B cell (primary cell): ENCODE data around the gene TECPR2. TPM values are rescaled to one million over a fixed set of nuclear protein-coding genes. Genes with fewer than 3 reads are reported as not detected.

Experiments
- ATAC-seq: fragments of 200-7000 bp; cut with Tn5 transposase; one replicate; pipeline ENCODE4 v1.10.0; 2021; ENCODE audit warnings: low read depth, mild to moderate bottlenecking, moderate number of reproducible peaks, moderate library complexity
- CTCF ChIA-PET: fragments of 350-600 bp; sonication (Branson Sonifier 250); formaldehyde crosslinking; loops from one replicate; lab custom pipeline; 2021; ENCODE audit warnings: antibody characterized with exemption, inconsistent platforms; lab: Charles Lee
- POLR2A ChIA-PET: fragments of 350-600 bp; sonication (Branson Sonifier 250); formaldehyde crosslinking; loops from one replicate; lab custom pipeline; 2021; ENCODE audit warnings: antibody characterized with exemption; lab: Charles Lee
- DNase-seq: peaks from one replicate; pipeline ENCODE4 v3.0.0; 2013
- H2AFZ ChIP-seq: 2 replicates; pipeline ENCODE4 v1.6.1; 2012; ENCODE audit warnings: mild to moderate bottlenecking, low read depth, low read length; ENCODE audit not compliant: insufficient read depth, poor library complexity, severe bottlenecking
- H3K27ac ChIP-seq, 2 donors: 1 replicate in 1 of 2; 2 replicates in 1 of 2; pipeline ENCODE4 v1.5.1; 2012 to 2013; ENCODE audit warnings: low read length in 2 of 2, mild to moderate bottlenecking in 2 of 2, moderate library complexity in 1 of 2
- H3K27me3 ChIP-seq, 4 experiments: fragments of 200-600 bp in 1 of 4; sonication (generic) in 1 of 4; replicated peaks in 1 of 4; 1 replicate in 2 of 4; 2 replicates in 2 of 4; pipeline versions ENCODE4 v1.6.1 to v1.7.0; 2013 to 2016; ENCODE audit warnings: low read length in 3 of 4, mild to moderate bottlenecking in 2 of 4, mixed read lengths in 1 of 4, moderate library complexity in 1 of 4; ENCODE audit not compliant: insufficient read depth in 4 of 4, control insufficient read depth in 3 of 4; ENCODE audit errors: control extremely low read depth in 1 of 4
- H3K36me3 ChIP-seq, 2 experiments: replicated peaks in 1 of 2; 1 replicate in 1 of 2; 2 replicates in 1 of 2; pipeline versions ENCODE4 v1.6.1 to v1.7.1; 2013; ENCODE audit warnings: low read length in 1 of 2; ENCODE audit not compliant: insufficient read depth in 2 of 2, control insufficient read depth in 1 of 2; ENCODE audit errors: control extremely low read depth in 1 of 2, extremely low read depth in 1 of 2
- H3K4me1 ChIP-seq, 2 donors: fragments of 200-600 bp in 1 of 2; sonication (generic) in 1 of 2; 1 replicate in 1 of 2; 2 replicates in 1 of 2; pipeline versions ENCODE4 v1.5.1 to v1.6.1; 2013 to 2017; ENCODE audit warnings: low read length in 2 of 2; ENCODE audit not compliant: control insufficient read depth in 2 of 2, insufficient read depth in 2 of 2
- H3K4me2 ChIP-seq: replicated peaks from 2 replicates; pipeline ENCODE3; 2012; ENCODE audit warnings: mild to moderate bottlenecking, low read depth, low read length; ENCODE audit not compliant: poor library complexity, severe bottlenecking
- H3K4me3 ChIP-seq, 5 experiments: fragments of 200-600 bp in 1 of 5; sonication (generic) in 1 of 5; 1 replicate in 3 of 5; 2 replicates in 2 of 5; pipeline versions ENCODE4 v1.5.1 to v1.7.0; 2011 to 2016; ENCODE audit warnings: low read length in 4 of 5, mild to moderate bottlenecking in 4 of 5, low read depth in 2 of 5, control low read depth in 1 of 5, moderate library complexity in 1 of 5; ENCODE audit not compliant: insufficient read depth in 1 of 5; ENCODE audit errors: control extremely low read depth in 1 of 5, extremely low read depth in 1 of 5
- H3K79me2 ChIP-seq: fragments of 200-600 bp; sonication (generic); one replicate; pipeline ENCODE4 v1.6.0; 2016; ENCODE audit warnings: low read length; ENCODE audit not compliant: control insufficient read depth, insufficient read depth
- H3K9ac ChIP-seq: fragments of 200-600 bp; sonication (generic); 2 replicates; pipeline ENCODE4 v1.6.1; 2017; ENCODE audit warnings: mild to moderate bottlenecking, low read length, moderate library complexity
- H3K9me3 ChIP-seq, 3 donors: one replicate each; pipeline versions ENCODE4 v1.6.1 to v1.7.1; 2013; ENCODE audit warnings: low read length in 2 of 3; ENCODE audit not compliant: control insufficient read depth in 2 of 3, insufficient read depth in 1 of 3; ENCODE audit errors: control extremely low read depth in 1 of 3
- H4K20me1 ChIP-seq: 2 replicates; pipeline ENCODE4 v1.6.0; 2012; ENCODE audit warnings: mild to moderate bottlenecking, low read length; ENCODE audit not compliant: insufficient read depth, control insufficient read depth, poor library complexity, severe bottlenecking
- H3K27ac Mint-ChIP-seq: one replicate; pipeline ENCODE4 v1.8.0; 2021; ENCODE audit warnings: mixed read lengths
- H3K27me3 Mint-ChIP-seq: one replicate; pipeline ENCODE4 v1.8.0; 2021; ENCODE audit warnings: mixed read lengths
- H3K4me1 Mint-ChIP-seq: one replicate; pipeline ENCODE4 v1.8.0; 2021; ENCODE audit warnings: mixed read lengths
- H3K4me3 Mint-ChIP-seq: one replicate; pipeline ENCODE4 v1.8.0; 2021; ENCODE audit warnings: mixed read lengths
- H3K9me3 Mint-ChIP-seq: one replicate; pipeline ENCODE4 v1.8.0; 2022; ENCODE audit warnings: mixed read lengths; ENCODE audit not compliant: insufficient read depth
- EZH2 ChIP-seq: IDR thresholded peaks from 2 replicates; pipeline ENCODE4 v1.6.1; 2012; ENCODE audit warnings: borderline replicate concordance, low read depth, mild to moderate bottlenecking, moderate library complexity, low read length; ENCODE audit not compliant: insufficient read depth, poor library complexity, severe bottlenecking
- WGBS: methylation state at CpG from one replicate; pipeline ENCODE4 v1.1.5; 2013; ENCODE audit warnings: missing lambda C conversion rate; ENCODE audit not compliant: insufficient coverage; 5-methylcytosine and 5-hydroxymethylcytosine counted together
- intact Hi-C: fragments of 100-400 bp; cut with micrococcal nuclease; formaldehyde crosslinking; loops from one replicate; pipeline ENCODE4 v1.10.0; 2022
- polyA plus RNA-seq: library from polyadenylated mRNA; depleted of rRNA; stranded (reverse); fragments of >200 nt; gene quantifications from 2 replicates; pipeline ENCODE4 v1.2.3, GENCODE V29; 2012
- total RNA-seq, 2 donors: library from RNA; stranded (reverse); fragments of 120-200 nt in 1 of 2; gene quantifications; 1 replicate in 1 of 2; 2 replicates in 1 of 2; pipeline versions ENCODE4 v1.2.3 to v1.2.4, GENCODE V29; 2013 to 2022
- TF ChIP-seq, protein P1 (sequence below): fragments of 200-600 bp; IDR thresholded peaks from one replicate; pipeline ENCODE4 v1.8.0; 2022; ENCODE audit warnings: antibody characterized with exemption, mild to moderate bottlenecking

Gene TECPR2
- total and polyA plus RNA-seq, 2 donors (not counting 1 experiment from before 2014, with no cell fraction given): 4.7 to 10.8 TPM

DNA sequence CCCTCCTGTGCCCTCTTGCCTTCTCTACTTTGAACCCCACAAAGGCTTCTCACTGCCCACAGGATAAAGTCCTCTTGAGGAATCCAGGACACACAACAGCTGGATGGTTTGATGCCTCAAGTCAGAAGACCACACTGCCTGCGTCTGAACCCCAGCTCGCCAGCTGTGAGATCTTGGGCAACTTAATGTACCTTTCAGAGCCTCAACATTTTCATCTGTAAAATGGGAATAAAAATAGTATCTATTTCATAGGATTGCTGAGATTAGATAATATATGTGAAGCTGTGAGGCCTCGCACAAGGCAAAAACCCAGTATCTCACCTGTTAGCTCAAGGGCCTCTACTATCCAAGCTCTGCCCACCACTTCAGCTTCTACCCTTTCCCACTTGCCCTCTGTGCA, 2.4 kb upstream of the TECPR2 start:
- no peaks in the 10 kb centered on the region for H3K27me3 Mint-ChIP-seq
- Histone ChIP-seq H3K4me1 (peaks cover 16% of the 10 kb centered on the region in 2 donors), H3K36me3 (peaks cover 1 to 26% of the 10 kb centered on the region in 2 experiments), H3K9me3 (no peaks in the 10 kb centered on the region), H3K79me2 (peaks cover 28% of the 10 kb centered on the region), H4K20me1 (no peaks in the 10 kb centered on the region), H3K27me3 (no peaks in the 10 kb centered on the region), H3K27ac (no peak overlapping the region), H3K4me3 (no peak overlapping the region), H3K4me2 (no peak overlapping the region), H2AFZ (no peak overlapping the region), H3K9ac (no peak overlapping the region)
- no peak overlapping the region for H3K27ac Mint-ChIP-seq
- H3K9me3 Mint-ChIP-seq: no peaks in the 10 kb centered on the region
- ChIA-PET CTCF (interaction anchor here (0.6 to 2.1 kb wide), 3 partner anchors 33 to 46 kb away, joined by 3 to 7 read pairs (median 6); no protein-coding TSS in a partner anchor), POLR2A (no interaction called here)
- DNase-seq: no peak
- H3K4me1 Mint-ChIP-seq: peaks cover 21% of the 10 kb centered on the region
- H3K4me3 Mint-ChIP-seq: no peak overlapping the region
- no CpG with 5 or more reads among the region's 3 CpGs for WGBS
- TF ChIP-seq, protein P1, sequence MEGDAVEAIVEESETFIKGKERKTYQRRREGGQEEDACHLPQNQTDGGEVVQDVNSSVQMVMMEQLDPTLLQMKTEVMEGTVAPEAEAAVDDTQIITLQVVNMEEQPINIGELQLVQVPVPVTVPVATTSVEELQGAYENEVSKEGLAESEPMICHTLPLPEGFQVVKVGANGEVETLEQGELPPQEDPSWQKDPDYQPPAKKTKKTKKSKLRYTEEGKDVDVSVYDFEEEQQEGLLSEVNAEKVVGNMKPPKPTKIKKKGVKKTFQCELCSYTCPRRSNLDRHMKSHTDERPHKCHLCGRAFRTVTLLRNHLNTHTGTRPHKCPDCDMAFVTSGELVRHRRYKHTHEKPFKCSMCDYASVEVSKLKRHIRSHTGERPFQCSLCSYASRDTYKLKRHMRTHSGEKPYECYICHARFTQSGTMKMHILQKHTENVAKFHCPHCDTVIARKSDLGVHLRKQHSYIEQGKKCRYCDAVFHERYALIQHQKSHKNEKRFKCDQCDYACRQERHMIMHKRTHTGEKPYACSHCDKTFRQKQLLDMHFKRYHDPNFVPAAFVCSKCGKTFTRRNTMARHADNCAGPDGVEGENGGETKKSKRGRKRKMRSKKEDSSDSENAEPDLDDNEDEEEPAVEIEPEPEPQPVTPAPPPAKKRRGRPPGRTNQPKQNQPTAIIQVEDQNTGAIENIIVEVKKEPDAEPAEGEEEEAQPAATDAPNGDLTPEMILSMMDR: no peak
- TF ChIP-seq EZH2: no peak
- intact Hi-C loops: loop anchor here (5.0 kb wide), 4 partner anchors 147 to 1983 kb away; partner anchors contain the start of genes ANKRD9, MARK3 and WDR25
- no peak for ATAC-seq

DNA sequence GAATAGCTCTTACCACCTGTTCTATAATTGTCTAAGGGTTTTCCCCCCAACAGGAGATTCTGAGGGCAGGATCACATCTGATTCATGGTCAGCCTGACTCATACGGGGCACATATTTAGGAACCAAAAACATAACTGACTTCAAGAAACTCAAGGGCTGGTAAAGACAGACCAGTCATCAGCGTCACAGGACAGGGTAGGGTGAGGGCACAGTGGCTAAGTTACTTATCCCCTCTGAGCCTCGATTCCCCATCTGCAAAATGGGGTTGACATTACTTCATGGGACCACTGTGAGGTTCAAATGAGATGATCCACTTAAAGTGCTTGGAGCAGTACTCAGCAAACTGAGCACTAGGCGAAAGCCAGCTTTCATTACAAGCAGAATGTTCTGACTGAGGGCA, 657 bp upstream of the TECPR2 start:
- no peak for DNase-seq
- H3K9ac ChIP-seq: peak overlapping the region; percentile 91
- peaks cover 28% of the 10 kb centered on the region for H3K79me2 ChIP-seq
- no peaks in the 10 kb centered on the region for H3K27me3 Mint-ChIP-seq
- H2AFZ ChIP-seq: peak overlapping the region; percentile 97
- H3K4me2 ChIP-seq: peak overlapping the region; percentile 97
- intact Hi-C loops: loop anchor here (1.0 to 5.0 kb wide), 6 partner anchors 43 to 1985 kb away; partner anchors contain the start of genes ANKRD9, MARK3, PPP2R5C and WDR25
- WGBS: 35% methylated on average over 3 of the region's 4 CpGs
- no peaks in the 10 kb centered on the region for H4K20me1 ChIP-seq
- ATAC-seq: no peak
- peak overlapping the region; percentile 92 for H3K27ac Mint-ChIP-seq
- TF ChIP-seq, protein P1: no peak
- no peak for TF ChIP-seq EZH2
- peaks cover 1 to 17% of the 10 kb centered on the region in 2 experiments for H3K36me3 ChIP-seq
- H3K27me3 ChIP-seq: no peaks in the 10 kb centered on the region
- H3K27ac ChIP-seq: peak overlapping the region; percentile 61 to 93
- H3K4me1 ChIP-seq: peaks cover 16% of the 10 kb centered on the region in 2 donors
- no peaks in the 10 kb centered on the region for H3K9me3 Mint-ChIP-seq
- H3K9me3 ChIP-seq: no peaks in the 10 kb centered on the region
- H3K4me3 Mint-ChIP-seq: no peak overlapping the region
- ChIA-PET CTCF (interaction anchor here (2.1 to 2.2 kb wide), 2 partner anchors 42 to 46 kb away, joined by 7 to 11 read pairs; partner anchors contain the start of gene ZNF839), POLR2A (interaction anchor here (1.1 kb wide), 1 partner anchor 45 kb away, joined by 3 read pairs; no protein-coding TSS in a partner anchor)
- peak overlapping the region; percentile 55 to 90 (median 79) for H3K4me3 ChIP-seq
- peaks cover 21% of the 10 kb centered on the region for H3K4me1 Mint-ChIP-seq
